Stomach (tissue), 9 donors: ENCODE measurements around the gene SPECC1. TPM values are rescaled to one million over a fixed set of nuclear protein-coding genes. Genes with fewer than 3 reads are reported as not detected.

Experiments
- DNase-seq, 2 donors: peaks; one replicate each; pipeline versions ENCODE4 v3.0.0 to v3.0.0-alpha.2; 2013 to 2019
- H3K27ac ChIP-seq, 5 donors: fragments of 200-600 bp in 4 of 5; sonication (generic) in 4 of 5; one replicate each; pipeline ENCODE4 v1.5.1; 2013 to 2019; ENCODE audit warnings: mild to moderate bottlenecking in 1 of 5, moderate library complexity in 1 of 5
- H3K27me3 ChIP-seq, 3 donors: fragments of 200-600 bp; sonication (generic); one replicate each; pipeline ENCODE4 v1.5.1; 2017 to 2019; ENCODE audit warnings: mixed run types in 1 of 3
- H3K36me3 ChIP-seq, 4 donors: fragments of 200-600 bp; sonication (generic); 1 replicate in 3 of 4; 2 replicates in 1 of 4; pipeline ENCODE4 v1.5.1; 2016 to 2019
- H3K4me1 ChIP-seq, 4 donors: fragments of 200-600 bp; sonication (generic); one replicate each; pipeline ENCODE4 v1.5.1; 2016 to 2019
- H3K4me3 ChIP-seq, 4 donors: fragments of 200-600 bp; sonication (generic) in 3 of 4; one replicate each; pipeline ENCODE4 v1.5.1; 2016 to 2019; ENCODE audit warnings: mild to moderate bottlenecking in 1 of 4
- H3K9me3 ChIP-seq, 4 donors: fragments of 200-600 bp; sonication (generic); one replicate each; pipeline ENCODE4 v1.5.1; 2016 to 2019
- EP300 ChIP-seq: sonication (generic); formaldehyde crosslinking; IDR thresholded peaks from one replicate; pipeline ENCODE4 v1.6.1; 2017; ENCODE audit warnings: antibody characterized with exemption
- POLR2A ChIP-seq, 4 donors: fragments of 450-650 bp; IDR thresholded peaks; one replicate each; pipeline ENCODE4 v1.6.1; 2016; ENCODE audit warnings: antibody characterized with exemption in 4 of 4, control low read depth in 2 of 4, mild to moderate bottlenecking in 1 of 4, moderate library complexity in 1 of 4
- POLR2AphosphoS5 ChIP-seq, 3 donors: sonication (generic); formaldehyde crosslinking; IDR thresholded peaks; one replicate each; pipeline ENCODE4 v1.6.1; 2016; ENCODE audit warnings: antibody characterized with exemption in 3 of 3
- WGBS, 5 donors: extraction: QIAGEN DNeasy Blood & Tissue Kit in 3 of 5; methylation state at CpG; one replicate each; pipeline versions ENCODE4 v1.1.5 to v1.1.7; 2013 to 2018; 5-methylcytosine and 5-hydroxymethylcytosine counted together
- intact Hi-C: fragments of 100-400 bp; cut with DNase I; formaldehyde crosslinking; loops from one replicate; pipeline ENCODE4 v1.15.1; 2023; ENCODE audit warnings: low total_unique reads
- polyA plus RNA-seq, 3 donors: library from polyadenylated mRNA; stranded (reverse); fragments of 200-250 nt; gene quantifications; one replicate each; pipeline ENCODE4 v1.2.3, GENCODE V29; 2013
- total RNA-seq, 5 donors: library from RNA; depleted of rRNA; stranded (reverse); fragments of >200 nt; gene quantifications; one replicate each; pipeline versions ENCODE4 v1.1.0 to v1.2.3, GENCODE V29; 2014 to 2016
- TF ChIP-seq, protein P1 (sequence below), 7 experiments: fragments of 450-650 bp in 4 of 7; fragments of 200-600 bp in 3 of 7; sonication (generic) in 3 of 7; IDR thresholded peaks; one replicate each; pipeline ENCODE4 v1.5.1; 2016 to 2019; ENCODE audit warnings: antibody characterized with exemption in 7 of 7, control low read depth in 2 of 7, mild to moderate bottlenecking in 1 of 7
- donor health status: healthy with polysubstance abuse.
- donor health status: Bipolar disorder and iron deficiency.
- donor health status: healthy.

SPECC1 gene
- total and polyA plus RNA-seq, 8 donors, result 12.8 to 161 (median 34.5) TPM

DNA sequence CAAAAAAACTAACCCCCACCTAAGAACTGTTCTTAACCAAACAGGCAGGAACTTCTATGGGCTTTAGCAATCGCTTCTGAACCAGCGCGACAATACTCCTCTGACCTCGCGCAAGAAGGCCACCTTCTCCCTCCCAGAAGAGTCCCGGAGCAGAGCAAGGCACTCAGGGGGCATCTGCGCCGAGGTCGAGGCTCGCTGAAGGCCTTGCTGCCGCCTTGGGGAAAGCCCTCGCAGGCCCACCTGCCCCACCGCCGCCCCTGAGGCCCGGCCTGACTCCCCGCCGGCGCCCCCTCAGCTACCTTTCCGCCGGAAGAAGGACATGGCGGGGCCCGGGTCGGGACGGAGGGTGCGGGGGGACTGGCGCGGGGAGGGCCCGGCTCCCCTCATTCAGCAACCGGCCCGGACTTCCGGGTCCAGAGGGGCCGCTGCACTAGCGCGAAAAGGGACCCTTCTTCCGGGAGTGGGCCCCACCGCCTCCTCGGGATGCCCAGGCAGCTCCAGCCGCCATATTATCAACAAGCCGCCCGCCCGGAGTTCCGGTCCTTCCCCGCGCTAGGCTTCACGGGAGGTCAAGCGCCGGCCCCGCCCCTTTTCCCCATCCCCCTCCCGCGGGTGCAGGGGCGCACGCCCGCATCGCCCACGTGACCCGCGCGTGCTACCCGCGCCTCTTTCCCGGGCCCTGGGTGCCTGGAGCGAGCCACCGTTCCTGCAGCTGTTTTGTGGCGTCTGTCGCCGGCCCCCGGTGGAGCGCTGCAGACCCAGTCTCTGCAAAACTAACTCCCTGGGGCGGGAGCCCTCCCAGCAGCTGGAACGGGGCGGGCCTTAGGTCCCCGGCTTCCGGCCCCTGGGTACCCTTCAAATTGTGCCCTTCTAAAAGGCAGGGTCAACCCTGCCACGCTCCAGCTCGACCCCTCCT, 31.6 kb upstream of the SPECC1 start, which contains the start of gene AKAP10:
AKAP10 (minus strand) TSS at position 536 of the 916 bp plus-strand sequence; CDS start at position 387, 149 bp downstream.
- TF ChIP-seq, protein P1, sequence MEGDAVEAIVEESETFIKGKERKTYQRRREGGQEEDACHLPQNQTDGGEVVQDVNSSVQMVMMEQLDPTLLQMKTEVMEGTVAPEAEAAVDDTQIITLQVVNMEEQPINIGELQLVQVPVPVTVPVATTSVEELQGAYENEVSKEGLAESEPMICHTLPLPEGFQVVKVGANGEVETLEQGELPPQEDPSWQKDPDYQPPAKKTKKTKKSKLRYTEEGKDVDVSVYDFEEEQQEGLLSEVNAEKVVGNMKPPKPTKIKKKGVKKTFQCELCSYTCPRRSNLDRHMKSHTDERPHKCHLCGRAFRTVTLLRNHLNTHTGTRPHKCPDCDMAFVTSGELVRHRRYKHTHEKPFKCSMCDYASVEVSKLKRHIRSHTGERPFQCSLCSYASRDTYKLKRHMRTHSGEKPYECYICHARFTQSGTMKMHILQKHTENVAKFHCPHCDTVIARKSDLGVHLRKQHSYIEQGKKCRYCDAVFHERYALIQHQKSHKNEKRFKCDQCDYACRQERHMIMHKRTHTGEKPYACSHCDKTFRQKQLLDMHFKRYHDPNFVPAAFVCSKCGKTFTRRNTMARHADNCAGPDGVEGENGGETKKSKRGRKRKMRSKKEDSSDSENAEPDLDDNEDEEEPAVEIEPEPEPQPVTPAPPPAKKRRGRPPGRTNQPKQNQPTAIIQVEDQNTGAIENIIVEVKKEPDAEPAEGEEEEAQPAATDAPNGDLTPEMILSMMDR (IDR thresholded peaks at IDR 0.05), result no peak
- TF ChIP-seq POLR2AphosphoS5 (IDR thresholded peaks at IDR 0.05) (peak; percentile 48 to 74 (median 65)), POLR2A (IDR thresholded peaks at IDR 0.05) (no peak), EP300 (no peak)
- intact Hi-C loops, result no loop called here
- Histone ChIP-seq H3K36me3 (peaks cover 0 to 13% (median 1%) of the 10 kb centered on the region in 4 donors), H3K9me3 (no peaks in the 10 kb centered on the region), H3K4me1 (peaks cover 23 to 68% (median 46%) of the 10 kb centered on the region in 4 donors), H3K27ac (peak within 1 kb of the TSS; percentile 87 to 97 (median 91)), H3K4me3 (peak within 1 kb of the TSS; percentile 61 to 99 (median 81)), H3K27me3 (no peaks in the 10 kb centered on the region)
- 0 to 1% (median 0%) methylated on average over 32 to 75 of the region's 75 CpGs for WGBS, 5 donors
- peak; percentile 95 to 97 for DNase-seq

DNA sequence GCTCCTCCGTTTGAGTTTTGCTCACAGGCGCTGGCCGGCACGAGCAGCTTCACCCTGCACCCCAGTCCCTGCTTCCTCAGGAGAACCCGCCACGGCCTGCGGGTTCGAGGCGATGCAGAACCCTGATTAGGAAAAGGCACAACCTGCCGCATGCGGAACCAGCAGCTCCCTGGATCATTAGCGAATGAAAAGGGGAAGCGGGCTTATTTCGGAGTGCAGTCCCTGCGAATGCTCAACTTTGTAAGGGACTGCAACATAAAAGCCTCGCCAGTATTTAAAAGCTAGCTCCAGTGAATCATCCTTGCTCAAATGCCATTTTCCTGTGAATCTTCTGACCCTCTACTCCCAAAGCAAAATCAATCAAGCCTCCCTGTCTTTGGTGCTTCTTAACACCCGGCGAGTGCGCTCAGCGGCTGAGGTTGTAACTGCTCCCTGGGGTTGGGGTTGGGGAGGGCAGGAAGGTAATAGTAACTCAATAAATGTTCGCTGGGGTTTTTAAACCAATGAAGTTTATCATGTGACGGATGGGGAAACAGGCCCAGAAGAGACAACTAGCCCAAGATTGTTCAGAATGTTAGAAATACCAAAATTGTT, 30.9 kb upstream of the SPECC1 start:
- H3K4me1 ChIP-seq, result peaks cover 23 to 61% (median 42%) of the 10 kb centered on the region in 4 donors
- H3K27me3 ChIP-seq, result no peaks in the 10 kb centered on the region
- peak overlapping the region; percentile 87 to 97 (median 91) for H3K27ac ChIP-seq
- WGBS, 5 donors, result 28 to 44% (median 34%) methylated on average over 11 to 22 of the region's 22 CpGs
- H3K4me3 ChIP-seq, result peak overlapping the region; percentile 61 to 99 (median 81)
- intact Hi-C loops, result no loop called here
- H3K36me3 ChIP-seq, result peaks cover 0 to 13% (median 1%) of the 10 kb centered on the region in 4 donors
- H3K9me3 ChIP-seq, result no peaks in the 10 kb centered on the region
- no peak for DNase-seq
- TF ChIP-seq POLR2AphosphoS5 (IDR thresholded peaks at IDR 0.05) (no peak), EP300 (no peak), POLR2A (IDR thresholded peaks at IDR 0.05) (no peak)
- TF ChIP-seq, protein P1 (IDR thresholded peaks at IDR 0.05), result no peak

DNA sequence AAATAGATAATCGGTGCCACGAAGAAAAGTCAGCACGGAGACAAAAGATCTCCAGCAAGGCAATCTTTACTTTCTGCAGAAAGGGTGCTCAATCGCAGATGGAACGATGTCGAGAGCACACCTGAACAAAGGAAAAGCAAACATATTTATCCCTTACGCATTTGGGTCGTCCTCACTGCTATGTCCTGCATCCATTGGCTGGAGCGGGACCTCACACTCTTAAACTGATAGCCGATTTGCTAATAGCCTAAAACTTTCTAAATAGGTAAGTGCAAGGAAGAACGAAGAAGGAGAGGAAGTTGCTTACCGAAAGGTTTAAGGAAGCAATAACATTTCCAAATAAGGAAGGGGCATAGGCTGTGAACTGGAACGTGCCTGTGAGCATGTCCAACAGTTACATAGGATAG, 30.4 kb upstream of the SPECC1 start:
- Histone ChIP-seq H3K27me3 (no peaks in the 10 kb centered on the region), H3K36me3 (peaks cover 0 to 12% (median 1%) of the 10 kb centered on the region in 4 donors), H3K27ac (peak overlapping the region in 3 of 5 donors; percentile 91 to 97 (median 93)), H3K4me3 (peak overlapping the region in 2 of 4 donors; percentile 88 to 99), H3K9me3 (no peaks in the 10 kb centered on the region), H3K4me1 (peaks cover 23 to 56% (median 40%) of the 10 kb centered on the region in 4 donors)
- no peak for DNase-seq
- WGBS, 5 donors, result 81 to 93% (median 91%) methylated on average over 13 of the region's 13 CpGs
- intact Hi-C loops, result no loop called here
- TF ChIP-seq POLR2AphosphoS5 (IDR thresholded peaks at IDR 0.05) (no peak), EP300 (no peak), POLR2A (IDR thresholded peaks at IDR 0.05) (no peak)
- TF ChIP-seq, protein P1 (IDR thresholded peaks at IDR 0.05), result no peak
